IPS-15b (cell line): ENCODE data around the gene NEURL4.
"Not testable (repeated sequence)": the region's sequence is repeated elsewhere in the genome, so short reads cannot be mapped to it uniquely, and the experiment has no call there.

ENCODE experiments used
- H3K27me3 ChIP-seq: one replicate; pipeline ENCODE4 v1.6.1; 2013; ENCODE audit warnings: low read length; ENCODE audit not compliant: control insufficient read depth, insufficient read depth
- H3K36me3 ChIP-seq: one replicate; pipeline ENCODE4 v1.6.1; 2013; ENCODE audit warnings: low read length; ENCODE audit not compliant: control insufficient read depth, insufficient read depth
- H3K4me1 ChIP-seq: one replicate; pipeline ENCODE4 v1.6.1; 2013; ENCODE audit warnings: mild to moderate bottlenecking, low read length; ENCODE audit not compliant: control insufficient read depth, insufficient read depth
- H3K4me3 ChIP-seq: one replicate; pipeline ENCODE4 v1.5.1; 2013; ENCODE audit warnings: low read depth, low read length
- H3K9ac ChIP-seq: one replicate; pipeline ENCODE4 v1.6.1; 2013; ENCODE audit warnings: low read depth, mild to moderate bottlenecking, low read length
- H3K9me3 ChIP-seq: one replicate; pipeline ENCODE4 v1.6.1; 2013; ENCODE audit warnings: mild to moderate bottlenecking, low read length; ENCODE audit not compliant: control insufficient read depth, insufficient read depth

The NEURL4 gene

GRCh38 chr17:7343250-7343649 lies 14.1 kb upstream of the NEURL4 start:
- Histone ChIP-seq H3K4me3 (no peak overlapping the region), H3K9me3 (no peaks in the 10 kb centered on the region), H3K27me3 (no peaks in the 10 kb centered on the region), H3K36me3 (no peaks in the 10 kb centered on the region), H3K4me1 (no peaks in the 10 kb centered on the region), H3K9ac (no peak overlapping the region)

- Histone ChIP-seq H3K9ac (no peak overlapping the region), H3K4me1 (peaks cover 5% of the 10 kb centered on the region), H3K4me3 (no peak overlapping the region), H3K27me3 (no peaks in the 10 kb centered on the region), H3K36me3 (no peaks in the 10 kb centered on the region), H3K9me3 (no peaks in the 10 kb centered on the region)
These were observed 12.7 kb upstream of the NEURL4 start for GRCh38 chr17:7341842-7342241.

GRCh38 chr17:7340179-7340578 lies 11.0 kb upstream of the NEURL4 start:
- no peak overlapping the region for H3K4me3 ChIP-seq
- no peaks in the 10 kb centered on the region for H3K27me3 ChIP-seq
- H3K4me1 ChIP-seq = peaks cover 10% of the 10 kb centered on the region
- H3K36me3 ChIP-seq = no peaks in the 10 kb centered on the region
- no peak overlapping the region for H3K9ac ChIP-seq
- H3K9me3 ChIP-seq = no peaks in the 10 kb centered on the region

- H3K36me3 ChIP-seq, H3K4me3 ChIP-seq, H3K9ac ChIP-seq, H3K27me3 ChIP-seq, H3K9me3 ChIP-seq: not testable (repeated sequence)
- H3K4me1 ChIP-seq = peaks cover 10% of the 10 kb centered on the region
These were observed 8.5 kb upstream of the NEURL4 start for GRCh38 chr17:7337600-7337999.

- Histone ChIP-seq H3K4me3 (peak within 1 kb of the TSS; percentile 31), H3K4me1 (peaks cover 10% of the 10 kb centered on the region), H3K9ac (peak within 1 kb of the TSS; percentile 41)
These were observed 7.4 kb upstream of the NEURL4 start, which contains the start of gene ACAP1 for GRCh38 chr17:7336240-7337175. ACAP1 (plus strand) TSS chr17:7336529; CDS start chr17:7336735, 206 bp downstream.

GRCh38 chr17:7335765-7336164 lies 6.6 kb upstream of the NEURL4 start:
- H3K9ac ChIP-seq = not testable (repeated sequence)

More at GRCh38 chr17:7336240-7337175, 7.4 kb upstream of the NEURL4 start, which contains the start of gene ACAP1:
- Histone ChIP-seq H3K36me3 (no peaks in the 10 kb centered on the region), H3K9me3 (no peaks in the 10 kb centered on the region), H3K27me3 (no peaks in the 10 kb centered on the region)

GRCh38 chr17:7334938-7335538 lies 5.9 kb upstream of the NEURL4 start:
- no peaks in the 10 kb centered on the region for H3K27me3 ChIP-seq
- no peak overlapping the region for H3K9ac ChIP-seq
- no peaks in the 10 kb centered on the region for H3K9me3 ChIP-seq
- H3K36me3 ChIP-seq = no peaks in the 10 kb centered on the region
- no peak overlapping the region for H3K4me3 ChIP-seq
- H3K4me1 ChIP-seq = peaks cover 10% of the 10 kb centered on the region

More at GRCh38 chr17:7335765-7336164, 6.6 kb upstream of the NEURL4 start:
- H3K27me3 ChIP-seq, H3K9me3 ChIP-seq, H3K4me3 ChIP-seq, H3K36me3 ChIP-seq: not testable (repeated sequence)
- peaks cover 10% of the 10 kb centered on the region for H3K4me1 ChIP-seq

- not testable (repeated sequence) for H3K27me3 ChIP-seq, H3K4me3 ChIP-seq, H3K9ac ChIP-seq, H3K9me3 ChIP-seq, H3K36me3 ChIP-seq
- peaks cover 10% of the 10 kb centered on the region for H3K4me1 ChIP-seq
These were observed 3.5 kb upstream of the NEURL4 start for GRCh38 chr17:7332600-7333069.

GRCh38 chr17:7332111-7332510 lies 3.0 kb upstream of the NEURL4 start:
- Histone ChIP-seq H3K9ac (no peak overlapping the region), H3K9me3 (no peaks in the 10 kb centered on the region), H3K27me3 (no peaks in the 10 kb centered on the region), H3K36me3 (peaks cover 1% of the 10 kb centered on the region), H3K4me3 (no peak overlapping the region), H3K4me1 (peaks cover 8% of the 10 kb centered on the region)

- Histone ChIP-seq H3K4me1 (no peaks in the 10 kb centered on the region), H3K9ac (no peak overlapping the region), H3K27me3 (no peaks in the 10 kb centered on the region), H3K4me3 (peak overlapping the region; percentile 97), H3K9me3 (no peaks in the 10 kb centered on the region), H3K36me3 (peaks cover 12% of the 10 kb centered on the region)
These were observed 1.5 kb upstream of the NEURL4 start for GRCh38 chr17:7330638-7331015.

GRCh38 chr17:7329997-7330637 lies 982 bp upstream of the NEURL4 start:
- no peaks in the 10 kb centered on the region for H3K4me1 ChIP-seq
- peak overlapping the region; percentile 97 for H3K4me3 ChIP-seq

More at GRCh38 chr17:7329997-7330637, 982 bp upstream of the NEURL4 start:
- H3K9me3 ChIP-seq = no peaks in the 10 kb centered on the region
- H3K36me3 ChIP-seq = peaks cover 14% of the 10 kb centered on the region
- H3K27me3 ChIP-seq = no peaks in the 10 kb centered on the region
- peak overlapping the region; percentile 71 for H3K9ac ChIP-seq
